Small intestine (tissue), 7 donors: Measurements from ENCODE around the gene ATPAF2. TPM values are rescaled to one million over a fixed set of nuclear protein-coding genes. Genes with fewer than 3 reads are reported as not detected.
A peak's percentile ranks its signal among the peaks of the same experiment; 100 is the strongest.

Experiments used
- DNase-seq, 2 donors: peaks; one replicate each; pipeline versions ENCODE4 v3.0.0 to v3.0.0-alpha.2; 2013
- FAIRE-seq: peaks from 2 replicates; lab custom pipeline; 2012; peaks lifted over from hg19 to GRCh38; lab: Jason Lieb, UNC
- H3K27ac ChIP-seq, 3 donors: one replicate each; pipeline ENCODE4 v1.5.1; 2013; ENCODE audit warnings: low read length in 2 of 3, mild to moderate bottlenecking in 2 of 3, control low read depth in 1 of 3, inconsistent platforms in 1 of 3, low read depth in 1 of 3, moderate library complexity in 1 of 3
- H3K27me3 ChIP-seq, 3 donors: one replicate each; pipeline ENCODE4 v1.6.1; 2013; ENCODE audit warnings: low read length in 3 of 3, inconsistent platforms in 1 of 3; ENCODE audit not compliant: control insufficient read depth in 3 of 3, insufficient read depth in 3 of 3
- H3K36me3 ChIP-seq, 3 donors: one replicate each; pipeline ENCODE4 v1.6.1; 2013; ENCODE audit warnings: low read length in 3 of 3, inconsistent platforms in 1 of 3, low read depth in 1 of 3, mild to moderate bottlenecking in 1 of 3, moderate library complexity in 1 of 3; ENCODE audit not compliant: control insufficient read depth in 3 of 3, insufficient read depth in 2 of 3
- H3K4me1 ChIP-seq, 3 donors: one replicate each; pipeline ENCODE4 v1.6.1; 2013; ENCODE audit warnings: low read length in 2 of 3, inconsistent platforms in 1 of 3, low read depth in 1 of 3, mild to moderate bottlenecking in 1 of 3, moderate library complexity in 1 of 3; ENCODE audit not compliant: control insufficient read depth in 3 of 3, insufficient read depth in 2 of 3
- H3K4me3 ChIP-seq, 3 donors: one replicate each; pipeline ENCODE4 v1.5.1; 2013; ENCODE audit warnings: low read length in 3 of 3, control low read depth in 1 of 3, inconsistent platforms in 1 of 3, low read depth in 1 of 3, mild to moderate bottlenecking in 1 of 3, moderate library complexity in 1 of 3
- H3K9me3 ChIP-seq, 2 donors: one replicate each; pipeline ENCODE4 v1.6.1; 2013; ENCODE audit warnings: low read depth in 1 of 2, low read length in 1 of 2; ENCODE audit not compliant: control insufficient read depth in 2 of 2, insufficient read depth in 1 of 2
- WGBS, 3 donors: extraction: QIAGEN DNeasy Blood & Tissue Kit; methylation state at CpG; one replicate each; pipeline ENCODE4 v1.1.7; 2013; 5-methylcytosine and 5-hydroxymethylcytosine counted together
- polyA plus RNA-seq, 4 donors: library from polyadenylated mRNA; stranded (reverse) in 3 of 4; unstranded in 1 of 4; fragments of 200-250 nt in 3 of 4; fragments of 120-200 nt in 1 of 4; gene quantifications; one replicate each; pipeline versions ENCODE4 v1.2.1 to v1.2.3, GENCODE V29; 2013
- donor health status: healthy with polysubstance abuse.
- donor health status: control.
- donor health status: control.
- donor health status: Bipolar disorder and iron deficiency.
- donor health status: healthy.

Gene ATPAF2
- polyA plus RNA-seq, 4 donors = 20.5 to 26.4 (median 22.0) TPM

- H3K9me3 ChIP-seq = no peaks in the 10 kb centered on the region
- DNase-seq = no peak
- WGBS, 3 donors = 70 to 72% (median 71%) methylated on average over 6 of the region's 6 CpGs
- H3K27me3 ChIP-seq = no peaks in the 10 kb centered on the region
- peaks cover 4 to 16% (median 16%) of the 10 kb centered on the region in 3 donors for H3K4me1 ChIP-seq
- H3K36me3 ChIP-seq = no peaks in the 10 kb centered on the region
- FAIRE-seq = no peak
- H3K27ac ChIP-seq = no peak overlapping the region
- H3K4me3 ChIP-seq = no peak overlapping the region
Measured at GRCh38 chr17:18037486-18037885, 1.5 kb downstream of the ATPAF2 start.

- Histone ChIP-seq H3K4me1 (peaks cover 4 to 14% (median 11%) of the 10 kb centered on the region in 3 donors), H3K27me3 (no peaks in the 10 kb centered on the region), H3K27ac (no peak overlapping the region), H3K36me3 (no peaks in the 10 kb centered on the region), H3K9me3 (no peaks in the 10 kb centered on the region), H3K4me3 (no peak overlapping the region)
- DNase-seq (peak in 1 of 2 donors; percentile 10), FAIRE-seq (no peak)
- WGBS, 3 donors = 14 to 57% (median 39%) methylated on average over 2 of the region's 2 CpGs
Measured at GRCh38 chr17:18035704-18036103, 3.3 kb downstream of the ATPAF2 start.

- Histone ChIP-seq H3K27ac (no peak overlapping the region), H3K27me3 (no peaks in the 10 kb centered on the region), H3K4me3 (no peak overlapping the region), H3K36me3 (no peaks in the 10 kb centered on the region), H3K9me3 (no peaks in the 10 kb centered on the region), H3K4me1 (peaks cover 0 to 8% (median 4%) of the 10 kb centered on the region in 3 donors)
- FAIRE-seq (no peak), DNase-seq (peak; percentile 83 to 87)
- 20 to 29% (median 21%) methylated on average over 5 of the region's 5 CpGs for WGBS, 3 donors
Measured at GRCh38 chr17:18033442-18034099, 5.4 kb downstream of the ATPAF2 start.

- peaks cover 0 to 12% (median 0%) of the 10 kb centered on the region in 3 donors for H3K36me3 ChIP-seq
- no peaks in the 10 kb centered on the region for H3K27me3 ChIP-seq
- DNase-seq (no peak), FAIRE-seq (no peak)
- 69 to 87% (median 84%) methylated on average over 2 of the region's 2 CpGs for WGBS, 3 donors
- no peaks in the 10 kb centered on the region for H3K9me3 ChIP-seq
- H3K27ac ChIP-seq = no peak overlapping the region
- no peaks in the 10 kb centered on the region for H3K4me1 ChIP-seq
- no peak overlapping the region for H3K4me3 ChIP-seq
Measured at GRCh38 chr17:18031955-18032354, 7.0 kb downstream of the ATPAF2 start.

- Histone ChIP-seq H3K4me1 (no peaks in the 10 kb centered on the region), H3K27ac (no peak overlapping the region), H3K27me3 (no peaks in the 10 kb centered on the region), H3K36me3 (peaks cover 0 to 31% (median 4%) of the 10 kb centered on the region in 3 donors), H3K4me3 (no peak overlapping the region), H3K9me3 (no peaks in the 10 kb centered on the region)
- FAIRE-seq (no peak), DNase-seq (no peak)
- WGBS, 3 donors = 88 to 94% (median 94%) methylated on average over 8 of the region's 8 CpGs
Measured at GRCh38 chr17:18028952-18029540, 9.9 kb downstream of the ATPAF2 start.

- Histone ChIP-seq H3K4me3 (no peak overlapping the region), H3K4me1 (no peaks in the 10 kb centered on the region), H3K36me3 (peaks cover 0 to 32% (median 5%) of the 10 kb centered on the region in 3 donors), H3K9me3 (no peaks in the 10 kb centered on the region), H3K27me3 (no peaks in the 10 kb centered on the region), H3K27ac (no peak overlapping the region)
- FAIRE-seq (no peak), DNase-seq (no peak)
- WGBS, 3 donors = 80 to 85% (median 80%) methylated on average over 11 of the region's 11 CpGs
Measured at GRCh38 chr17:18028114-18028951, 10.6 kb downstream of the ATPAF2 start.

GRCh38 chr17:18027280-18027679 lies 11.7 kb downstream of the ATPAF2 start:
- H3K4me3 ChIP-seq = no peak overlapping the region
- peaks cover 0 to 32% (median 7%) of the 10 kb centered on the region in 3 donors for H3K36me3 ChIP-seq
- H3K9me3 ChIP-seq = no peaks in the 10 kb centered on the region
- no peaks in the 10 kb centered on the region for H3K4me1 ChIP-seq
- no peak overlapping the region for H3K27ac ChIP-seq
- H3K27me3 ChIP-seq = no peaks in the 10 kb centered on the region
- DNase-seq (no peak), FAIRE-seq (no peak)
- 83 to 90% (median 86%) methylated on average over 6 of the region's 6 CpGs for WGBS, 3 donors

GRCh38 chr17:18025945-18026776 lies 12.8 kb downstream of the ATPAF2 start:
- DNase-seq (no peak), FAIRE-seq (no peak)
- Histone ChIP-seq H3K27me3 (no peaks in the 10 kb centered on the region), H3K4me3 (no peak overlapping the region), H3K9me3 (no peaks in the 10 kb centered on the region), H3K27ac (no peak overlapping the region), H3K36me3 (peaks cover 2 to 40% (median 7%) of the 10 kb centered on the region in 3 donors), H3K4me1 (no peaks in the 10 kb centered on the region)
- WGBS, 3 donors = 75 to 80% (median 78%) methylated on average over 11 of the region's 11 CpGs
